ENCODE measurements around the gene KLF5. TPM values are rescaled to one million over a fixed set of nuclear protein-coding genes. Genes with fewer than 3 reads are reported as not detected.

The KLF5 gene
- total RNA-seq, 1 experiment from 2014 or later, result 2.3 TPM

- DNase-seq (ENCODE audit: low spot score), result no peak
Measured at GRCh38 chr13:73025217-73026012, 33.4 kb upstream of the KLF5 start.

GRCh38 chr13:73034901-73035300 lies 23.9 kb upstream of the KLF5 start:
- peaks cover 24% of the 10 kb centered on the region for H3K4me1 Mint-ChIP-seq
- H3K4me3 Mint-ChIP-seq, result no peak overlapping the region
- no peaks in the 10 kb centered on the region for H3K9me3 Mint-ChIP-seq
- DNase-seq (ENCODE audit: low spot score), result no peak
- peaks cover 58% of the 10 kb centered on the region for H3K27me3 Mint-ChIP-seq (ENCODE audit: low read depth)
- no peak overlapping the region for H3K27ac Mint-ChIP-seq
- no peaks in the 10 kb centered on the region for H3K36me3 Mint-ChIP-seq
- TF ChIP-seq ZNF263 (CRISPR knock-in tag; IDR thresholded peaks at IDR 0.05; ENCODE audit: low read depth) (no peak), ZNF317 (CRISPR knock-in tag; IDR thresholded peaks at IDR 0.05; ENCODE audit: borderline replicate concordance, low read depth) (no peak), IRF2 (CRISPR knock-in tag; IDR thresholded peaks at IDR 0.05; ENCODE audit: borderline replicate concordance, low read depth) (no peak), SMAD3 (CRISPR knock-in tag; IDR thresholded peaks at IDR 0.05; ENCODE audit: borderline replicate concordance) (no peak), NFATC4 (CRISPR knock-in tag; IDR thresholded peaks at IDR 0.05) (no peak)
- POLR2A ChIA-PET, result no interaction called here
- ATAC-seq, result no peak
- CTCF ChIA-PET, result no interaction called here

More at GRCh38 chr13:73025217-73026012, 33.4 kb upstream of the KLF5 start:
- Mint-ChIP-seq H3K9me3 (no peaks in the 10 kb centered on the region), H3K27ac (no peak overlapping the region), H3K4me3 (no peak overlapping the region), H3K4me1 (no peaks in the 10 kb centered on the region), H3K36me3 (no peaks in the 10 kb centered on the region), H3K27me3 (ENCODE audit: low read depth) (no peaks in the 10 kb centered on the region)
- ATAC-seq, result no peak
- TF ChIP-seq ZMAT4 (CRISPR knock-in tag; IDR thresholded peaks at IDR 0.05) (no peak), SOX15 (CRISPR knock-in tag; IDR thresholded peaks at IDR 0.05) (no peak), KAT7 (CRISPR knock-in tag; IDR thresholded peaks at IDR 0.05; ENCODE audit: borderline replicate concordance) (no peak), NR3C1 (CRISPR knock-in tag; conservative IDR thresholded peaks at IDR 0.05; ENCODE audit: low read depth) (no peak), TEAD1 (CRISPR knock-in tag; IDR thresholded peaks at IDR 0.05) (no peak), NFE2L1 (CRISPR knock-in tag; IDR thresholded peaks at IDR 0.05) (no peak)
- POLR2A ChIA-PET, result no interaction called here
- CTCF ChIA-PET, result no interaction called here

GRCh38 chr13:73035660-73036059 lies 23.1 kb upstream of the KLF5 start:
- no peak for ATAC-seq
- no peak overlapping the region for H3K4me3 Mint-ChIP-seq
- ChIA-PET CTCF (no interaction called here), POLR2A (no interaction called here)
- H3K4me1 Mint-ChIP-seq, result peaks cover 31% of the 10 kb centered on the region
- H3K9me3 Mint-ChIP-seq, result no peaks in the 10 kb centered on the region
- no peaks in the 10 kb centered on the region for H3K36me3 Mint-ChIP-seq
- H3K27me3 Mint-ChIP-seq (ENCODE audit: low read depth), result peaks cover 65% of the 10 kb centered on the region
- H3K27ac Mint-ChIP-seq, result no peak overlapping the region
- no peak for DNase-seq (ENCODE audit: low spot score)
- no peak for TF ChIP-seq ATF2 (CRISPR knock-in tag; IDR thresholded peaks at IDR 0.05; ENCODE audit: borderline replicate concordance, low read depth)
- no peak for TF ChIP-seq USF1 (CRISPR knock-in tag; IDR thresholded peaks at IDR 0.05)
- no peak for TF ChIP-seq ZNF425 (CRISPR knock-in tag; conservative IDR thresholded peaks at IDR 0.05)
- no peak for TF ChIP-seq TP53 (CRISPR knock-in tag; IDR thresholded peaks at IDR 0.05)
- TF ChIP-seq ZBTB43 (CRISPR knock-in tag; IDR thresholded peaks at IDR 0.05), result no peak
- TF ChIP-seq CTCF (IDR thresholded peaks at IDR 0.05), result no peak
- TF ChIP-seq E2F5 (CRISPR knock-in tag; IDR thresholded peaks at IDR 0.05), result no peak
- TF ChIP-seq ZSCAN18 (CRISPR knock-in tag; IDR thresholded peaks at IDR 0.05), result no peak
- TF ChIP-seq NFYB (CRISPR knock-in tag; conservative IDR thresholded peaks at IDR 0.05; ENCODE audit: low read depth), result no peak
- TF ChIP-seq ZMAT4 (CRISPR knock-in tag; IDR thresholded peaks at IDR 0.05), result no peak
- no peak for TF ChIP-seq GTF2I (CRISPR knock-in tag; conservative IDR thresholded peaks at IDR 0.05)

Measured in WTC11 (cell line).